HG02970 (cell line): ENCODE data around the gene MMD.
"Not testable (repeated sequence)": the region's sequence is repeated elsewhere in the genome, so short reads cannot be mapped to it uniquely, and the experiment has no call there.

Experiments used
- ATAC-seq: cut with Tn5 transposase; IDR thresholded peaks from one replicate; pipeline ENCODE4 v1.9.1; 2021; ENCODE audit warnings: mild to moderate bottlenecking, moderate library complexity, moderate number of reproducible peaks; ENCODE audit not compliant: unreplicated experiment, low FRiP score

Gene MMD

DNA sequence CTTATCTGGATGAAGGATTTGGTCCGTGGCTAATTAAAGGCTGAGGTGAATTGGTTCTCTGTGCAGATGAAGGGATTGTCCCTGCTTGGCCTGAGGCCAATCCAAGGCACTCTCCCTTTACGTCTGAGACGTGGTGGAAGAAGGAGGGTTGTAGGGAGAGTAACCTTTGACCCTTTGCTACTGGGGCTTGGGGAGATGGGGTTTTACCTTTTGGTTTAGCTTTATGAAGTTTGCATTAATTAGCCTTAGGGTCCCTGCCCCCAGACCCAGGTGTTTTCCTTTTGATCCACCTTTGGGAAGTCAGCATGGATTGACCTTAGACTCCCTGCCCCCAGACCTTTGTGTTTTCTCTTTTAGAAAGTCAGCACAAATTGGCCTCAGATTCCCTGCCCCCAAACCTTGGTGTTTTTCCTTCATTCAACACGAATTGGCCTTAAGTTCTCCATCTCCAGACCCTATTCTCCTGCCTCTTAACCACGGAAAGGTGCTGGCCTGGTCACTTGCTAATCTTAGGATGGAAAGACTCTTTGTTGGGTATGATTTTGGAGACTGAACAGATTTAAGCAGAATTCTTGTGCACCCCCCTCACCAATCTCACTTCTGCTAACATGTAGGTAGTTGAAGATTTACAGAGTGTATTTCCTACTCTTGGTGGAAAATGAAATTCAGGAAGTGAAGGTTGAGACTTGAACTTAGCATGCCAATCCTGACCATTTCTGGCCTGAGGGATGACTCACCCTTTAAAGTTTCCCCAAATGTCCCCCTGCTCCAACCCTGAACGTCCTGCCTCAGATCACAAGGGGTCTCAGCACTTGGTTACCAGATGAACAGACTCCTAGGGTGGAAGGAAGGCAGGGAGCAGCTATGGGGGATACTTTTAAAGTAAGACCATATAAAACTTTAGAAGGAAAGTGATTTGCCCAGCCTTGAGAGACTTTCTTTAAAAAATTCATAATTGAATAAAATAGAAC is 23.1 kb upstream of the MMD start:
- peak; percentile 73 for ATAC-seq

DNA sequence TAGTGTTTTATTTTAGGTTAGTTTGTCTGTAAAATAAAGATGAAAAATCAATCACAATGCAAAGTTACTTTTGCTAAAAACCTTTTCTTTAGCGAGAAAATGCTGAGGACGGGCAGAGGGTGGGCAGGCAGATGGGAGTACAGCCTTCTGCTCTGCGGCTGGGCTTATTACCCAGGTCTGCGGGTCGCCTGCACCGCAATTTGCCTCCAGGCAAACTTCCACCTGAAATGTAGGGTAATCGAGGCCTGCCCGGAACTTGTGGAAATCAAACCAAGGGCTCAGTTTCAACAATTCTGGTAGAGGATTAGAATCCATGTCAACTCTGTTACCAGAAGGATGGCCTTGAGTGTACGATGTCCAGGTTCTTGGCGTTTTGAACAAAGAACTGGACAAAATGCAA is 22.3 kb upstream of the MMD start:
- no peak for ATAC-seq

DNA sequence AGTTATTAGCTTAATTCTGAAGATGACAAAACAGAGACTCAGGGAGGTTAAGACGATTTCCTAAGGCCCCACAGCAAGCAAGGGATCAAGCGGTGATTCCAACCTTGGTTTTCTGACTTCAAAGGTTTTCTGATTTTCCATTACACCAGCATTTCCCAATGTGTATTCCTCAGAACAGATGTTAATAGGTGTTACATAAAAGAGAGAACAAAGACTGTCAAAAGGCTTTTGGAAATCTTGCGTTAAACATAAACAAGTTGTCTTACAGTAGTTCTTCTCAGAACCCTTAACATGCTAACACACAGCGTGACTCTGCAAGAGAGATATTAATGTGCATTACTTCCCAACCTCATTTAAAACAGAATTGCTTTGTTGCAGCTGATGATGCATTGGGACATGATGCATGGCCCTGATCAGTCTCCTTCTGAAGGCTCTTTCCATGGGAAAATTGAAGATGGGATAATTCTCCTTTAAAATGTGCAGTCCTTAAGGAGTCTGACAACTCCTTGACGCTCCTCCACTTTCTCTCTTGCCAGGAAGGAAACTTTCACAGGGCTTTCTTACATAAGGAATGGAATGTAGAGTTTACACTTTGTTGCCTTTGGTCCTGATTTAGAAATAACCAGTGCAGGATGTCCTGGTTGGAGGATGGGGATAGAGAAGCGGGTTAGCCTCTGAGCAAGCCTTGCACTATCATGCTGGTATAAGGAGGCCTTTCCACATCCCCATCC is 21.5 kb upstream of the MMD start:
- no peak for ATAC-seq

DNA sequence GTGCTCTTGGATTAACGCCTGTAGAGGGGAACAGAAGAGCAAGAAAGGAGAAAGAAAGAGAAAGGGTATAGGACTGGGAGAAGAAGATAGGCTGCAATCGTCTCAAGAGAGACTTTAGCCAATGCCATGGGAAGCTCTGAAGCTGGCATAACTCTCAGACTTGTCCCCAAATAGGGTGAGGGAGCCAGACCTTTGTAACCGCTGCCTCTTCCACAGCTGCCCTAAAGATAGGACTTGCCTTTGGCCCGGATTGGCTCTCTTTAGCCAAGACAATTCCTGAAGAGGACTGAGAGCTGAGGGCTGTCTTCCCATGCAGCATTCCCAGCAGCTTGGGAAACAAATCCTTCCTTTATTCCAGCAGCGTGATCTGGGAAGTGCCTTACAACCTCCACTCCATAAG is 20.8 kb upstream of the MMD start:
- no peak for ATAC-seq

DNA sequence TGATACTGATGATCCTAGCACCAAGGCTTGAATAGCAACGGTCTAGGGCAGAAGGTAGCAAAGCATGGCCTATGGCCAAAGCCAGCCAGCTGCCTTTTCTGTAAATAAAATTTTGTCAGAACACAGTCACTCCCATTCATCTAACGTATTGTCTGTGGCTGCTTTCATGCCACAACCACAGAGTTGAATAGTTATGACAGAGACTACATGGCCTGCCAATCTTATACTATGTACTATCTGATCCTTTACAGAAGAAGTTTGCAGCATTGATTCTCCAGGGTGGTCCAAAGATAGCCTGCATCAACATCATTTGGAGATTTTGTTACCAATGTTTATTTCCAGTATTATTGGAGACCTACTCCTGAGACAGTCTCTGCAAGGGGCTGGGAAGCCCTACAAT is 19.9 kb upstream of the MMD start:
- ATAC-seq: no peak

DNA sequence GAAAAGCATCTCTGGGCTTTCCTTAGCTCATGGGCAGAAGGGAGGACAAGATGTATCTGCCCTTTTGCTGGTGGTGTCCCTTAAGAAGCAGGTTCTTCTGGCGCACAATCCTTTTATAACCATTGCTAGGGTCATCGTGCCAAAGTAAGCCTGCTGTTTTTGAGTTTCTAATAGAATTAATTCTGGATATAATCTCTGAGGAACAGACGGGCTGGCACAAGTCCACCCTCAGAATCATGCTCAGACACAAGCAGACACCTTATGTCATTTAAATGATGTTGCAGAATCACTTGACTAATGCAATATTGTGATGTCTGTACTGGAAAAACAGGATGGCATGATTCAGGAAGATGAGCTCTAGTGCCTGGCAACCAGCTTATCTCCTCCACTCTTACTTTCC is 18.8 kb upstream of the MMD start:
- ATAC-seq: no peak

DNA sequence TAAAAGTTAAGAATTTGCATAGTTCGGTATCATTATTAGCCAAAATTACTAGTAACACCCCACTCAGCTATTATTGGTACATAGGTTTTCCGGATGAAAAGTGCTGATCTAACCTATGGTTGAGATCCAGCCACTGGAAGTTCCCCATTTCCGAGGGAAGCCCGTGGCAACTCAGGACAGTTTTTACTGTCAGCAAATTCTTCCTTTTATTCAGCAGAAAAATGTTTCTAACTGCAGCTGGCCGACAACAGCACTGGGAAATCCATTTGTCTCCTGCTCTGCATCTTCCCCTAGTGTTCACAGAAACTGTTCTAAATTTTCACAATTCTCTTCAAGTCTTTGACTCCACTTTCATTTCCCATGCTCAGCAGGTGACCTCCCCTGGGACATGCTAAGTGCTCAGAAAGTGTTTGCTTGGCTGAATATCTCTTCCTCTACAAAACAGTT is 15.5 kb upstream of the MMD start:
- peak; percentile 71 for ATAC-seq

DNA sequence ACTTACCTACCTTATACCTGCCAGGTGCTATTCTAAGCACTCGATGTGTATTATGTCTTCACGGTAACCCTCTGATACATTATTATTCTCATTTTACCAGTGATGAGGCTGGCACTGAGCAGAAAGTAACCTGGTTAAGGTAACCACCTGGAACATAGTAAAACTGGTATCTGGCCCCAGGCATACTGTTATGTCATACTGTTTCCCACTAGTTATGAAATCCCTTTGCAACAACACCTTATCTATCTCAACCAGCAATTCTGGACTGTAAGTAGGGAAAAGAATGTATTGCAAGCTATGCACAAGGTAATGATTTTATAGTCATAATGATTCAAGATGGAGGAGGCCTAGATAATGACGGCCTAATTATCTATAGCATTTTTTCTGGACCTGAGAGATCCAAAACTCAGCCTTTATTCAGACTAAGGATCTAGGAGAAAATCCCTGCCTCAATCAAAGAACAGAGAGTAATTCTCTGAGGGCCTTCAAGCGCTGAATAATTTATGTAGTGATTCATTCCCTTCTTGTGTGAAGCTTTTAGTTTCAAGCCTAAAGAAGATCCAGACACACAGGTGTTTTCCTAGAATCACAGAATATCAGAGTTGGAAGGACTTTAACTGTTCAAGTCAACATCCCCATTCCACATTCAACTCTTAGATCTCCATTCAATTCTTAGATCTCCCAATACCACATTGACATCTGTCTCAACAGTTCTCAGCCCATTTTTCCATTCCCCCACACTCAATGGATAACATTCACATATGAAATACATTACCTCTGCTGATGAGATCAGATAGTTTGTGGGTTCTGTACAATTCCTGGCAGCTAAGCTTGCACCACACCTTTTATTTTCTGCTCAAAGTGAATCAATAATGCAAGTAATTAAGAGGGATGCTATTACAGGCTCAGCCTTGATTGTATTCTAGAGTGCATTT is 14.9 kb upstream of the MMD start:
- peak; percentile 26 for ATAC-seq

DNA sequence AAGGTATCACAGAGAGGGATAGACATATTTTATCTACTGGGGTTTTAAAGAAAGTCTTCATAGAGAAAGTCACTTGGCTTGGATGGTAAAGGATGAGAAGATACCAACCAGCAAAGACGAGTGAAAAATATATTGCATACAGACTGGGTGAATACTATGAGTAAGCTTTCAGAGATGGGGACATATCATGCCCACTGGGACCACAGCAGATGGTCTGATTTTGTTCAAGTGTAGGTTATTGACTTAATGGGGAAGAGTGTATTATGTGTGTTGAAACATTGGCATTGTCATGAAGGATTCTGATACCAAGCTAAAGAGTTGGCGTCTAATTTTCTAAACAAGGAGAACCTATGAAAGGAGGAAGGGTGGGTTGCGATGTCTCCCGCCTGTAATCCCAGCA is 13.8 kb upstream of the MMD start:
- ATAC-seq: no peak

DNA sequence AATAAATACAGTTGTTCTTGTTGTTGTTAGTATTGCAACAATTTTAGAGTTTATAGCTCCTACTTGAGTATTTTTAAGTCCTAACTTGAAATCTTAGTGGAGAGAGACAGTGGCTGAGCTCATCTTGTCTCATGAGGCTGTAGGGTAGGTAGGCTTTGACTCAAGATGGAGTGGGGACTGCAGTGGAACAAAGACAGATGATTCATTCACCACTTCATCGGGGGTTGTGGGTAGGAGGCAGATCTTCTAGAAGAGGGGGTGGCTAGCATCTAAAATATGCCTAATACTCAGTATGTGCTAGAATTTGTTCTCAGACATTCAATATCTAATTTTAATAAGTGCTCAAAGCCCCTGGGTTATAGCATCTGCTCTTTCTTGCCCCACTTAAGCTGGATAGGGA is 13.1 kb upstream of the MMD start:
- ATAC-seq: no peak

DNA sequence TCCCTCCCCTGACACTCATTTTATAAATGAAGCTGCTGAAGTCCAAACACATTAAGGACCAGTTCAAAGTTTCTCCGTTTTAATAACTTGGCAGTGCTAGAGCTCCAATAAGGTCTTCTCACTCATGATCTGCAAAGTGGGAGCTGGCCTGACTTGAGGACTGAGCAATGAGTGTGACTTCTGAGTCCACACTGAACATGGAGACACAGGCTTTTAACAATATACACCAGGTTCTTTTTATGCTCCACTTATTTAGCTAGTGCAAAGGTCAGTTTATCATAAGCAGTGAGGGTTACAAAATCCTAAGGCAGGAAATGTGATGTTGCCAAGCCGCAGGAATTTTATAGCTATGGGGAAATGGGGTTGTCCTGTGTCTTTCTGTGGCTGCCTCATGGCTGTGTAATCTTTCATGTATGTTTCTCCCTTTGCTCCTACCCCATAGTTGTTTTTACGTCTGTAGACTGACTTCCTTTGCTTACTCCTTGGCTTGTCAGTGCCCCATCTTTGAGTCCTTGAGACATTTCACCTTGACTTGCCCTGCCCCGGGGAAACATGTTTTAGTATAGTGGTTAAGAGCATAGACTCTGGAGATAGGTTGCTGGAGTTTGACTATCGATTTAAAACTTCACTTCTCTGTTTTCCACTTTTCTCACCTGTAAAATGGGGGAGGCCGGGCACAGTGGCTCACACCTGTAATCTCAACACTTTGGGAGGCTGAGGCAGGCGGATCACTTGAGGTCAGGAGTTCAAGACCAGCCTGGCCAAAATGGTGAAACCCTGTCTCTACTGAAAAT is 12.2 kb upstream of the MMD start:
- no peak for ATAC-seq

DNA sequence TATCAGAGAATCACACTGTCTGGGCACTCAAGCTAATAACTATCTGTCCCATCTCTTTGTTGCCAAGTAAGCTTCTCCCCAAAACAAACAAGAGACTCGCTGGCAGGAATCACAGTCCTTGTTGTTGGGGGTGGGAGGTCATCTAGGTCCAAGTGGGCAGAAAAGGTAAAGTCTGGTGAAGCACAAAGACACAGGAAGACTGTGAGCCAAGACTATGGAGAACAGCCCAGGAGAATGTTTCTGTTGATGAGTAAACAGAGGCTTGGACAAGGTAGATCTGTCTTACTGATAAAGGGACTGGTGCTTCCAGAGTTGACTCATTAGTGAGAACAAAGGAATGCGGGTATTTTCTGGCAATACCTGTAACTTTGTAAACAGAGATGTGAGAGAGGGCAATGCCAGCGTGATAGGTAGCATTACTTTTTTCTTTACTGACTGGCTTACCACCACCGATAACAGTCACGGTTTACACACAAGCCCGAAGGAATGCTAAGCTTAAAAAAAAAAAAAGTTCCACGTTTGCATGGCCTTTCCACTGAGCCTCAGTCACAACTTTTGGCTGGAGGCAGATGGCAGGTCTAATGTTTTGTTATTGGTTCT is 11.5 kb upstream of the MMD start:
- ATAC-seq: no peak

DNA sequence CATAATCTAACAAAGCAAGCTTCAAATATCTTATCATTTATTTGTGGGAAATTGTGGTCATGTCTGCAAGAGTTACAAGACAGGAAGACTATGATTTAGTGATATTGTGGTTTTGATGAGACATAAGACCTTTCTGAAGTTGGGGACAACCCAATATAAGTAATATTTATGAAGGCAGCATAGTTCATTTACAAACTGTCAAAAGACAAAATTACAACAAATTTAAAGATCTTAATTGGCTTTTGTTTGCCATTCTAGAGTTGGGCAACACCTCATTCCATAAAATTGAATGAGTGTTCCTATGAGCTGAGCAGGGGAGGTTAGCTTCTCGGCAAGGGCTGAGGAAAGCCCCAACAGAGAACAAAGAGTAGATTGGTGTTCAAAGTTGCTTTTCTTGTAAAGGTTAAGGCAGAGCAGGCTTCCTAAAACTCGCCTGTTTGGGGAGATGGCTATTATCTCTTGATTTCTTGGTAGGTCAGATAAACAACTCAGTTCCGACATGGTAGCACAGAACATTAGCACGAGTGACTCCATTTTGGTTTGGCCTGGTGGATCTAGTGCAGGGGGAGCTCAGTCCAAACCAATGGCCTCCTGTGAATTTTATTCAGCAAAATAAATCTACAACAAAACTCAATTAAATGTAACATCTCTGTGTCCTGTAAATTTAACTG is 10.9 kb upstream of the MMD start:
- ATAC-seq: no peak

DNA sequence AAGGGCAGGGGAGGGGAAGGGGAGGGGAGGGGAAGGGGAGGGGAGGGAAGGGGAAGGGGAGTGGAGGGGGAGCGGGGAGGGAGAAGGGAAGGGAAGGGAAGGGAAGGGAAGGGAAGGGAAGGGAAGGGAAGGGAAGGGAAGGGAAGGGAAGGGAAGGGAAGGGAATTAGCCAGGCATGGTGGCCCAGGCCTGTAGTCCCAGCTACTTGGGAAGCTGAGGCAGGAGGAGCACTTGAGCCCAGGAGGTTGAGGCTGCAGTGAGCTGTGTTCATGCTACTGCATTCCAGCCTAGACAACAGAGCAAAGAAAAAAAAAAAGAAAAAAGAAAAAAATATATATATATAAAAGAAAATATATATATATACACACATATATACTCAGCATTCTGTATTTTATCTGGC is 10.3 kb upstream of the MMD start:
- ATAC-seq: not testable (repeated sequence)

DNA sequence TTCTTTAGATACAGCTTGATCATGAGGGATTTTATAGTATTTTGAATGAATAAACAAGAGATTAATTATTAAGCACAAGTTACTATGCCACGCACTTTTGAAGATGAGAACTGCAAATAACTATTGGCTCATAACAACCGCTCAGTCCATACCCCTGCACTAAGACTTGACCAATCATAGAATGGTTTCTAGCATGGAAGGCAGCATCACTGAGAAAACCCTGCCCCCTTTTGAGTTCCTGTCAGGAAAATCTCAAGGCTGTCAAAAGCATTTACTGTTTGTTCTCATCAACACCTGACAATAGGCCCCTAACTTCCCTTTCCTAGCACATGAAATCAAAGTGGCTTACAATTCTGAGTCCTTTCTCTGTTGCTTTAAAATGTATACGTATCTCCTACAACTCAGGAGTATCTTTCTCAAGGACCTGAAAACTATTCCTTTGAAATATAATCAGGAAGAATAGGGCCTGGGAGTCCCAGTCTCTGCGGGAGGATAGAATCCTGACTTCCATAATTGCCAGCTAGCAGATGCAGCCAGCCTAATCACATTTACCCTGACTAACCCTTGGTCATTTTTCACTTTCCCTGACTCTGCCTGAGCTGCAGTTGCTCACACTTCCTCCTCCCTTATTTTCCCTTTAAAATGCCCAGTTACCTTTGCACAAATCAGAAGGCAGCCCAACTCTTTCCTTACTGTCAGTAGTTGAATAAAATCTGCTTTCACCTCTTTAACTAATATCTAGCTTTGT is 9.1 kb upstream of the MMD start:
- no peak for ATAC-seq

DNA sequence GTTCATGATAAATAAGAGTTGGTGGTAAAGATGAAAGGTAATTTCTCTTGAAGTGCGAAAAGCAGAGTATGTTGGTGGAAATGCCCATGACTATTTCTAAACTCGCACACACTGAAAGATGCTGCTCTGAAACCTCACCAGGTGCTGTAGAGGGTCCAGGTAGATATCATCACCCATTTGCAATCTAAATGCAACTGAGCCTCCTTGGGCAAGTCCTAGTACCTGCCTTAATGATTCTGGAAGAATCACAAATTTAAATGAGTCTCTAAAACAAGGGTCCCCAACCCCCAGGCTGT is 5.9 kb upstream of the MMD start:
- ATAC-seq: no peak

DNA sequence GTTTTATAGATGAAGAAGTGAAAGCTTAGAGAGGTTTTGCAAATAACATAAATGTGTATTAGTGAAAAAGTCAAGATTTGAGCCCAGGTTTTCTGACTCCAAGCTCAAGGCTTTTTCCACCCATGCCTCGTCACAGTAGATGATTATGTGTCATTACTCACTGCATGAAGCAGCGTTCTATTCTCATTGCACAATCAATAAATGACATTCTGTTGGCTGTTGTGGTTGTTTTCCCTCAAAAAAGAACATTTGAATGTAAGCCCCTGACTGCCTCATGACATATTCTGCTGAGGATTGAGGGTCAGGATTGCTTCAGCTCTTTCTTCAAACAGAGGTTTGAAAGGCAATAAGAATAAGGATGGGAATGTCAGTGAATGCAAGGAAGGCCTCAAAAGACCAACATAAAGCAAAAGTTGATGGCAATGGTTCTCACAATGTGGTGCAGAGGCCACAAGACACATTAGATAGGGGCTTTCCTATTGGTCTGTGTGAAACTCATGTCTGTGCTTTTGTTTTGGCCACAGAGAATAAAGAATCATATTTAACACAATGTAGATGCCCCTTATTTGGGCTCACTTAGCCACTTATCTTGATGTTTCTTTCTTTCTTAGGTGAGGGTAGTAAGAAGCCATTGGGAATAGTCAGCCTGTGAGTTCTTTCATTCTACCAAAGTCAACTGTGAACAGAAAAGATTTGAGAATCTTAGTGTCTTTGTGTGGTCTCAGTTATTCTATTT is 5.4 kb upstream of the MMD start:
- ATAC-seq: no peak
